Activated naive CD4-positive, alpha-beta T cell treated with anti-CD3 and anti-CD28 coated beads, Interleukin-2, amount 50 U/mL, for 16 hours (primary cell): ENCODE results near the gene CRYBB3.
A peak's percentile ranks its signal among the peaks of the same experiment; 100 is the strongest.

Experiments
- DNase-seq: peaks from one replicate; pipeline ENCODE4 v3.0.0-alpha.2; 2020

The CRYBB3 gene

GRCh38 chr22:25199731-25200520, at the start of gene CRYBB3:
CRYBB3 (plus strand) TSS chr22:25199858; CDS start chr22:25201397, 1,539 bp downstream.
- no peak for DNase-seq

DNA sequence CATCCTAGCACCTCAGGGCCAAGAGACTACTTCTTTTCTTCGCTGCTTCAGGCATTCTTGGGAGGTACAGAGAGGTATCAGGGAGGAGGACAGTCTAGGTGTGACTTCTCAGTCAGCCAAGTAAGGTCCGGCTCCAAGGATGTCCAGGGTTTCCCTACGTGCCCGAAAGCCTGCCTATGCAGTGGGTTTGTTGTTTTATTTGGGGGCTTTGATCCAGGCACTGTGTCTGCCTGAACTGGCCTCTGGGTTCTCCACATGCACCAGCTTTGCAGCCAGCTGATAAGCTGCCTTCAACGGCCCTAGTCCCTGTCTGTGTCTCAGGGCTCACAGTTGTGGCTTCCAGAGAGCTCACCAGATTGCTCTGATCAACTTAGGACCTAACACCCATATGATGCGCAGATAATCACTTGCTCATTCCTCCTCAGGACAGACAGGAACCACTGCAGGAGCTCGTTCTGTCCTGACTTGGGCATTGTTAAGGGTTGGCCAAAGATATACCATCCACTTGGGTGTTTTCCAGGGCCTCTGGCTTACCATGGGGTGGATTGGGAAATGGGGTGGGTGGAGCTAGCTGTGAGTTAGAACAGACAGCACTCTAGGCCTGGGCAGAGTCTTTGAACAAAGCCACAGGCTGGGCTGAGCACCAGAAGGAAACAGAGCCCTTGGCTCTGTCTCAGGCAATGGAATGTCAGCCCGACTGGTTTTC, 45.5 kb upstream of the CRYBB3 start:
- no peak for DNase-seq

DNA sequence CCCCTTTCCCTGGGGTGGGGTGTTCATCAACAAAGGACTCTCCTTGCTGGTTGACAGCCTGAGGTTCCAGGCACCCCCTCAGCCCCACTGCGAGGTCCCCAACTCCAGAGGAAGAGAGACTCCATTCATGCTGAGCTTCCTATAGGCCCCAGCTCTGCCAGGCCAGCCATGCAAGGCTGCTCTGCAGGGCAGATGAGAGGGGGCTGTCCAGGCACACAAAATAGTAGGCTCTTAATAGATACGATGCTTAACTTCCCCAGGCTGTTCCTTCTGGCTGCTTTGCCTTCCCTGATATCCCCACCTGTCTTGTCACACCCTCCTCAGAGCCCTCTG, 45.0 kb upstream of the CRYBB3 start:
- no peak for DNase-seq

DNA sequence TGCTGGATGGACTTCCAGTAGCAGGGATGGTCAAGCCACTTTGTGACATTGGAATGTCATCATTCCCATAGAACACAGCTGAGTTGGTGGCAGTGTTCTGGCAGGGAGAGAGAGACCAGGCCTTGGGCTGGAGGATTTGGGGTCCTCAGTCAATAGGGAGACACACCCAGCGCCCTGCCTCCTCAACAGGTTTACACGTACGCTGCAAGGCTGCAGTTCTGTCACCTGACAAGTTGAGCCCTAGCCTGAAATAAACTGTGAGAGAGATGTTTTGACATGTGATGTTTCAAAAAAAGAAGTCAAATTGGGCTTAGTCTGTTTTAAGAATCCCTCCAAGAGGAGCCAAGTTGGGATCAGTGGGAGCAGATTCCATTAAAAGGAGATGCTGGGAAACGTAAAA, 42.9 kb upstream of the CRYBB3 start:
- DNase-seq, result no peak

GRCh38 chr22:25159028-25159427, 40.6 kb upstream of the CRYBB3 start:
- DNase-seq, result no peak

- no peak for DNase-seq
Measured at GRCh38 chr22:25160120-25160996, 39.3 kb upstream of the CRYBB3 start.

DNA sequence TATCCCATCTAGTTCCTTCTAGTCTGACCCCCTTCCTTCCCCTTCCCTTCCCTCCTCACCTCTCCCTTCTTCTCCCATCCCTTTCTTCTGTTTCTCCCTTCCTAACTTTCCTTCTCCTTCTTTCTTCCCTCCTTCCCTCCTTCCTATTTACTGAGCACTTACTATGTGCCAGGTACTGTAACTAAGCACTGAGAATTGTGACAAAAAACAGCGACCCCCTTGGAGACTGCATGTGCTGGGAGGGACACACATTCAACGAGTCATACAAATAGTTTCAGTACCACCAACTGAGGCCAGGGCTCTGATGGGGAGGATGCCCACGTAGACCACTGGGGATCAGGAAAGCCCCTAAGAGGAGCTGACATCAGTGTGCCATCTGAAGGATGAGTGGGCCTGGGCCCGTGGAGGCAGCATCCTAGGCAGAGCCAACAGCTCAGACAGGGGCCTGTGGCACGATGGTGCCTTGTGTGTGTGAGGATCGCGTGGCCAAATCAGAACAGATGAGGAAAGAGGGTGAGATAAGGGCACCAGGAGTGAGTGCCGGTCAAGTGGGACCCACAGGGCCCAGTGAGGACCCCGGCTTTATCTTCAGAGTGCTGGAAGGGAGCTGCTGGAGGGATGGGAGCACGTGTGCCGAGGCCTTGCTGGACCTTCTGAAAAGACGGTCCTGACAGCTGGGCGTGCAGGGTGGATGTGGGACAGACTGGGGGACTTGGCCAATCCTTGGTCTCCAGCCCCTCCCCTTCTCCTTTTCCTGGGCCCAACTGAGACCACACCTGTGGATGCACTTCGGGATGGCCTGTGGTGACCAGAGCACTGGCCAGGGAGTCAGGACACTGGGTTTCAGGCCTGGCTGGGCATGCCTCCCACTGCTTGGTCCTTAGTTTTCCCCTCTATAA, 38.4 kb upstream of the CRYBB3 start:
- no peak for DNase-seq

DNA sequence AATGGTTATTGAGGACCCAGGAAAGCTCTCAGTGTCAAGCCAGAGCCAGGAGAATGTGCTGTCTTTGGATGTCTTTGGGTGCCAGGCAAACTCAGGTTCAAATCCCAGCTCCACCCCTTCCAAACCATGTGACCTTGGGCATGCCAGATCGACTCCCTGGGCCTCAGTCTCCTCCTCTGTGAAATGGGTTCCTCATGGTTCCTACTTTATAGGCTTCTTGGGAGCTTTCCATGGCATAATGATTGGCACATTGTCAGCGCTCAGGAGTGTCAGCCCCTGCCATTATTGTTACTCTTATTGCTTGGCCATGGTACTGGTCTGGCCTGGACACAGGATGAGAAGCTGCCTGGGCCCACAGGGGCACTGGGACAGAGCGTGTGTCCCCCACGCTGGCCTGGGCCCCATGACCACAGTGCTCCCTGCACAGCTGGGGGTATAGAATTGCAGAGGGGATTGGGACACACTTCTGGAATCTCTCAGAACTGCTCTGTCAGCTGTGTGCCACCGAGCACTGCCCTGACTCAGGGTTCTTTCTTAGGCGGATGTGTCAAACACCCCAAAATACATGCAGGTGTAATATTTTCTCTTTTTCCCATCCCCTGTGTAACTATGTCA, 37.6 kb upstream of the CRYBB3 start:
- no peak for DNase-seq

- DNase-seq, result no peak
Measured at GRCh38 chr22:25162561-25162960, 37.1 kb upstream of the CRYBB3 start.

DNA sequence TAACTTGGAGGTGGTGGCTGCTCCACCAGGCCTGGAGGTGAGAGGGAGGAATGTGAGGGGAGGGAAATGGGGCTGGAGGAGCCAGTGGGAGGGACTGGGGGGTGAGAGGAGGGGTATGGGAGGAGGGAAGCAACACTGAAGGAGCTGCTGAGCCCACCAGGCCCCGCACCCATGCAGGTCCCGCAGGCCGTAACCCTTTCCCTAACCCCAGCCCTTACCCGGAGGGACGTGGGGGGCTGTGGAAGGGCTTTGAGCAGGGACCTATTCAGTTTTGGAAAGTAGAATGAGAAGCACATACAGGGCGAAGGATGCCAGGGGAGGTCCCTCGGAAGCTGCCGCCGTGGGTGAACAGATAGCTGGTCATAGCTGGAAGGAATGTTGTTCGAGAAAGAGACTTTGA, 33.9 kb upstream of the CRYBB3 start:
- DNase-seq, result no peak

DNA sequence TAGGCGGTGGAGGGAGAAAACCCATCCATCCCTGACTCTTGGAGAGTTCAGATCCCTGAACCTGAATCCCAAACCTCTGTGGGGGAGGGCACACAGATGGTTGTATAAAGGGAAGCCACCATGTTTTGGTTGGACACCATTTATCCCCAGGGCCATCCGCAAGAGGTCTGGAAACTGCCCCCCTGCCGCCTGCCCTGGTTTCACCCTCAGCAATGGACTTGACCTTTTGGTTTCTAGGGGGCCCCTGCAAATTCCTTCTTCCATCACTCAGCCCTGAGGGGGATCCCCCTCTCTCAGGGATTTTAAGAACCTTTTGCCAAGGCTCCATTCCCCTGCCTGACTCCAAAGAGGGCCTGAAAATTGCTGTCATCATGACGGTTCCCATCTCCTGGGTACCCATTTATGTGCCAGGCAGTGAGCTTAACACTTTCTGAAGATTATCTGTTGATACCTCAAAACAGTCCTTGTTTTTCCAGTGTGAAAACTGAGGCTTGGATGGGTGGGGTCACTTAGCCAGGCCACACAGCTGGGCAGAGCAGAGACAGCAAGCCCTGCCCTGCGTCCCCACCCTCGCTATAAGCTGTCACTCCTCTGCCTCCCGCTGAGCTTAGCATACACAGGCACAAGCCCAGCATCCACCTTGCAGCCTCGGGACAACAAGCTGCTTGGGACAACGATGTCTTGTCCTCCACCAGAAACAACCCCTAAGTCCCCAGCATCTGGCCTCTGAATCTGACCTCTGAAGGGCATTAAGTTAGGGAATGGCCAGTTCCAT, 33.2 kb upstream of the CRYBB3 start:
- DNase-seq, result no peak

GRCh38 chr22:25167082-25167481, 32.6 kb upstream of the CRYBB3 start:
- no peak for DNase-seq

- no peak for DNase-seq
Measured at GRCh38 chr22:25167834-25168601, 31.6 kb upstream of the CRYBB3 start.

GRCh38 chr22:25169278-25170031, 30.2 kb upstream of the CRYBB3 start:
- DNase-seq, result no peak

GRCh38 chr22:25170426-25170980, 29.2 kb upstream of the CRYBB3 start:
- no peak for DNase-seq

GRCh38 chr22:25172153-25172552, 27.5 kb upstream of the CRYBB3 start:
- DNase-seq, result peak; percentile 38

DNA sequence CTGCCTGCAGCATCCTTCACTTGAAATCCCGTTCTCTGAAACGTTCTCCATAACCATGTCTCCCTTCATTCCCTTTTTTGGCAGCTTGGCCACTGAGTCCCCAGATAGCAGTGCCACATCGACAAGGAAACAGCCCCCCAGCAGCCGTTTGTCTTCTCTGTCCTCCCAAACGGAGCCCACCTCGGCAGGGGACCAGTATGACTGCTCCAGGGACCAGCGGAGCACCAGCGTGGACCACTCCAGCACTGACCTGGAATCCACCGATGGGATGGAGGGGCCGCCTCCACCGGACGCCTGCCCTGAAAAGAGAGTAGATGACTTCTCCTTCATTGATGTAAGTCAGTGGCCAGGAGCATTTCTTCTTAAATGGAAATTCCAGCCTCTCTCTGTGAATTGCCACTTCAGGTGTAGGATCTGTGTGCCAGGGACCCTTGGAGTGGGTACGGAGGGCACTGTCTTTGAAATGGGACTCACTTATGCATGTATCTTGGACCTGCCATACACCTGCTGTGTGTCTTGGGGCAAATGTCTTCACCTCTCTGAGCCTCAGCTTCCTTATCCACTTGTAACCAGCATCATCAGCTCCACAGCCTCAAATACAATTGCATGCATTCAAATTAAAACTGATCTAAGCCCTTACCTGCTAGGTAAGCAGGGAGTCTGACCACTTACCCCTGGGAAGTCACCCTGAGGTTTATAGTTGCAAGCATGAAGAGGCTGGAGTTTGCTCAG, 25.3 kb upstream of the CRYBB3 start:
- DNase-seq, result no peak

GRCh38 chr22:25174888-25175411, 24.7 kb upstream of the CRYBB3 start:
- no peak for DNase-seq
